Keratinocyte (primary cell): Measurements from ENCODE around the gene CLDN2. TPM values are rescaled to one million over a fixed set of nuclear protein-coding genes. Genes with fewer than 3 reads are reported as not detected.

Source experiments
- DNase-seq: peaks from one replicate; pipeline ENCODE4 v3.0.0-alpha.2; 2011; ENCODE audit warnings: low read depth, missing footprints, low spot score
- FAIRE-seq: peaks from 2 replicates; lab custom pipeline; 2011; peaks lifted over from hg19 to GRCh38; lab: Jason Lieb, UNC
- H2AFZ ChIP-seq: 2 replicates; pipeline ENCODE4 v1.6.0; 2012; ENCODE audit warnings: low read length, control low read depth, inconsistent platforms; ENCODE audit not compliant: control insufficient read depth
- H3K27ac ChIP-seq: 2 replicates; pipeline ENCODE4 v1.5.1; 2011; ENCODE audit warnings: low read length; ENCODE audit not compliant: control insufficient read depth, insufficient read depth
- H3K27me3 ChIP-seq: 3 replicates; pipeline ENCODE4 v1.6.0; 2011; ENCODE audit warnings: low read length; ENCODE audit not compliant: control insufficient read depth, insufficient read depth; ENCODE audit errors: extremely low read depth
- H3K36me3 ChIP-seq, 2 experiments: 2 replicates in 1 of 2; 3 replicates in 1 of 2; pipeline ENCODE4 v1.5.1; 2011; ENCODE audit warnings: low read length in 2 of 2, mild to moderate bottlenecking in 1 of 2; ENCODE audit not compliant: control insufficient read depth in 2 of 2, insufficient read depth in 2 of 2; ENCODE audit errors: extremely low read depth in 1 of 2
- H3K4me1 ChIP-seq: 3 replicates; pipeline ENCODE4 v1.5.1; 2011; ENCODE audit warnings: low read length; ENCODE audit not compliant: control insufficient read depth, insufficient read depth; ENCODE audit errors: extremely low read depth
- H3K4me2 ChIP-seq: 3 replicates; pipeline ENCODE4 v1.6.0; 2011; ENCODE audit warnings: low read depth, low read length; ENCODE audit not compliant: control insufficient read depth, insufficient read depth; ENCODE audit errors: extremely low read depth
- H3K4me3 ChIP-seq, 3 experiments: fragments of 200-600 bp in 1 of 3; sonication (generic) in 1 of 3; 2 replicates in 2 of 3; 3 replicates in 1 of 3; pipeline ENCODE4 v1.5.1; 2011 to 2016; ENCODE audit warnings: low read length in 3 of 3, mild to moderate bottlenecking in 3 of 3, control low read depth in 2 of 3, inconsistent platforms in 1 of 3, low read depth in 1 of 3, mixed read lengths in 1 of 3, mixed run types in 1 of 3, moderate library complexity in 1 of 3; ENCODE audit not compliant: control insufficient read depth in 2 of 3, insufficient read depth in 2 of 3; ENCODE audit errors: extremely low read depth in 1 of 3
- H3K79me2 ChIP-seq: 2 replicates; pipeline ENCODE4 v1.6.0; 2012; ENCODE audit warnings: low read length; ENCODE audit not compliant: control insufficient read depth, insufficient read depth
- H3K9ac ChIP-seq: 3 replicates; pipeline ENCODE4 v1.6.0; 2011; ENCODE audit warnings: low read length; ENCODE audit not compliant: control insufficient read depth, insufficient read depth; ENCODE audit errors: extremely low read depth
- H3K9me1 ChIP-seq: 3 replicates; pipeline ENCODE4 v1.6.0; 2011; ENCODE audit warnings: low read length; ENCODE audit not compliant: control insufficient read depth, insufficient read depth; ENCODE audit errors: extremely low read depth
- H3K9me3 ChIP-seq: 2 replicates; pipeline ENCODE4 v1.5.1; 2012; ENCODE audit warnings: low read depth, low read length; ENCODE audit not compliant: control insufficient read depth
- H4K20me1 ChIP-seq: 3 replicates; pipeline ENCODE4 v1.6.0; 2011; ENCODE audit warnings: low read length; ENCODE audit not compliant: control insufficient read depth, insufficient read depth; ENCODE audit errors: extremely low read depth
- CTCF ChIP-seq, 3 experiments: IDR thresholded peaks in 1 of 3; conservative IDR thresholded peaks in 1 of 3; optimal IDR thresholded peaks in 1 of 3; 2 replicates in 2 of 3; 3 replicates in 1 of 3; pipeline versions ENCODE3 to v1.5.1; 2011; ENCODE audit warnings: low read length in 3 of 3, mild to moderate bottlenecking in 3 of 3, moderate library complexity in 2 of 3, control low read depth in 1 of 3, inconsistent platforms in 1 of 3; ENCODE audit not compliant: insufficient read depth in 2 of 3; ENCODE audit errors: extremely low read depth in 1 of 3
- EZH2 ChIP-seq: IDR thresholded peaks from one replicate; pipeline ENCODE4 v1.6.1; 2012; ENCODE audit warnings: inconsistent platforms, mild to moderate bottlenecking, low read length, moderate library complexity
- dilution Hi-C: fragments of 300-500 bp; cut with MboI; formaldehyde crosslinking; loops from one replicate; pipeline ENCODE4 v1.7.0; 2020; ENCODE audit warnings: low sequenced_read_pairs; ENCODE audit not compliant: extremely low pct_ligation_motif_present
- polyA plus RNA-seq, 5 experiments: library from polyadenylated mRNA; depleted of rRNA in 3 of 5; stranded (reverse) in 3 of 5; stranded (forward) in 1 of 5; unstranded in 1 of 5; fragments of >200 nt; gene quantifications; 1 replicate in 1 of 5; 2 replicates in 3 of 5; 3 replicates in 1 of 5; pipeline versions ENCODE4 v1.2.1 to v1.2.3, GENCODE V29; 2011 to 2012; ENCODE audit warnings: missing spikeins in 2 of 5, low read depth in 1 of 5, low replicate concordance in 1 of 5

The CLDN2 gene
- polyA plus RNA-seq, 1 donor (not counting 4 experiments of a cell fraction or from before 2014, with no cell fraction given), result not detected

GRCh38 chrX:106932492-106932923, 12.3 kb downstream of the CLDN2 start:
- H3K27ac ChIP-seq, result no peak overlapping the region
- no peaks in the 10 kb centered on the region for H3K9me3 ChIP-seq
- no peaks in the 10 kb centered on the region for H3K4me1 ChIP-seq
- no peaks in the 10 kb centered on the region for H4K20me1 ChIP-seq
- no peak overlapping the region for H3K9ac ChIP-seq
- H3K4me3 ChIP-seq, result no peak overlapping the region
- TF ChIP-seq EZH2 (no peak), CTCF (optimal IDR thresholded peaks at IDR 0.05 in 1 of 3, IDR thresholded peaks at IDR 0.05 in 1 of 3, conservative IDR thresholded peaks at IDR 0.05 in 1 of 3; ENCODE audit: extremely low read depth in 1 of 3, insufficient read depth in 2 of 3, low read length in 3 of 3) (no peak)
- H3K79me2 ChIP-seq, result no peaks in the 10 kb centered on the region
- H3K36me3 ChIP-seq, result no peaks in the 10 kb centered on the region
- dilution Hi-C loops, result no loop called here
- no peak overlapping the region for H3K4me2 ChIP-seq
- no peaks in the 10 kb centered on the region for H3K9me1 ChIP-seq
- no peak overlapping the region for H2AFZ ChIP-seq
- DNase-seq, result no peak
- peaks cover 5% of the 10 kb centered on the region for H3K27me3 ChIP-seq
- FAIRE-seq, result no peak

GRCh38 chrX:106932960-106933537, 12.8 kb downstream of the CLDN2 start:
- H3K4me2 ChIP-seq, result no peak overlapping the region
- H3K36me3 ChIP-seq, result no peaks in the 10 kb centered on the region
- no peak overlapping the region for H3K27ac ChIP-seq
- H3K9me3 ChIP-seq, result no peaks in the 10 kb centered on the region
- H3K27me3 ChIP-seq, result peaks cover 5% of the 10 kb centered on the region
- no peaks in the 10 kb centered on the region for H3K79me2 ChIP-seq
- H3K9ac ChIP-seq, result no peak overlapping the region
- no peaks in the 10 kb centered on the region for H3K9me1 ChIP-seq
- dilution Hi-C loops, result no loop called here
- no peak for FAIRE-seq
- no peaks in the 10 kb centered on the region for H3K4me1 ChIP-seq
- no peak for TF ChIP-seq EZH2
- TF ChIP-seq CTCF (optimal IDR thresholded peaks at IDR 0.05 in 1 of 3, IDR thresholded peaks at IDR 0.05 in 1 of 3, conservative IDR thresholded peaks at IDR 0.05 in 1 of 3; ENCODE audit: extremely low read depth in 1 of 3, insufficient read depth in 2 of 3, low read length in 3 of 3), result no peak
- H4K20me1 ChIP-seq, result no peaks in the 10 kb centered on the region
- no peak overlapping the region for H3K4me3 ChIP-seq
- no peak overlapping the region for H2AFZ ChIP-seq
- DNase-seq, result no peak
